WTC11 (cell line): ENCODE results near the gene PDE4B.

ENCODE experiments used
- CBFB ChIP-seq: sonication (generic); formaldehyde crosslinking; IDR thresholded peaks from 2 replicates; pipeline ENCODE4 v1.8.1; 2022; ENCODE audit warnings: mild to moderate bottlenecking, low read depth, missing genetic modification reagents
- ELF4 ChIP-seq: sonication (generic); formaldehyde crosslinking; IDR thresholded peaks from 2 replicates; pipeline ENCODE4 v1.8.1; 2022; ENCODE audit warnings: low read depth, mild to moderate bottlenecking, moderate library complexity, missing genetic modification reagents
- FOXJ3 ChIP-seq: sonication (generic); formaldehyde crosslinking; IDR thresholded peaks from 2 replicates; pipeline ENCODE4 v1.9.0; 2021; ENCODE audit warnings: missing genetic modification reagents, mild to moderate bottlenecking, borderline replicate concordance
- TF ChIP-seq, protein P1 (sequence below): fragments of 200-600 bp; IDR thresholded peaks from 2 replicates; pipeline ENCODE4 v1.8.0; 2022; ENCODE audit warnings: antibody characterized with exemption
- TF ChIP-seq, protein P2 (sequence below): sonication (generic); formaldehyde crosslinking; IDR thresholded peaks from 2 replicates; pipeline ENCODE4 v1.8.1; 2022; ENCODE audit warnings: low read depth, mild to moderate bottlenecking, moderate library complexity, missing genetic modification reagents, borderline replicate concordance
- TF ChIP-seq, protein P3 (sequence below): sonication (generic); formaldehyde crosslinking; IDR thresholded peaks from 2 replicates; pipeline ENCODE4 v1.8.0; 2022; ENCODE audit warnings: mild to moderate bottlenecking, missing genetic modification reagents

DNA sequence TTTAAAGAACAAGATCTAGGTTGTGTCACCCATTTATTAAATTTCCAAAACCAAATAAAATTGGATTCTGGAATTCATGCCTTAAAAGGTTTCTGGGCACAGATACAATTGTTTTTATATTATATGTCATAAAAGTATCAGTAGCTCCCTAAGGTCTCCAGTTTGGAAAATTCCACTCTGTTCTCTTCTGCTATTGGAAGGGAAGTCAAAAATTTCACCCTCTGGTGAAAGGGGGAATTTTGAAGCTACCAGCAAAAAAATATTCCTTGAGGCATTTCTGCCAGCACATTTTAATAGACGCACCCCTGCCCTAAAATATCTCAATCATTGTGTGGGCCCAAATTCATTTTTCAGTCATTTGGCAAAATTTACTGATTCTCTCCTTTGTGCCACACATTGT is 455.6 kb downstream of the PDE4B start:
- TF ChIP-seq, protein P1, sequence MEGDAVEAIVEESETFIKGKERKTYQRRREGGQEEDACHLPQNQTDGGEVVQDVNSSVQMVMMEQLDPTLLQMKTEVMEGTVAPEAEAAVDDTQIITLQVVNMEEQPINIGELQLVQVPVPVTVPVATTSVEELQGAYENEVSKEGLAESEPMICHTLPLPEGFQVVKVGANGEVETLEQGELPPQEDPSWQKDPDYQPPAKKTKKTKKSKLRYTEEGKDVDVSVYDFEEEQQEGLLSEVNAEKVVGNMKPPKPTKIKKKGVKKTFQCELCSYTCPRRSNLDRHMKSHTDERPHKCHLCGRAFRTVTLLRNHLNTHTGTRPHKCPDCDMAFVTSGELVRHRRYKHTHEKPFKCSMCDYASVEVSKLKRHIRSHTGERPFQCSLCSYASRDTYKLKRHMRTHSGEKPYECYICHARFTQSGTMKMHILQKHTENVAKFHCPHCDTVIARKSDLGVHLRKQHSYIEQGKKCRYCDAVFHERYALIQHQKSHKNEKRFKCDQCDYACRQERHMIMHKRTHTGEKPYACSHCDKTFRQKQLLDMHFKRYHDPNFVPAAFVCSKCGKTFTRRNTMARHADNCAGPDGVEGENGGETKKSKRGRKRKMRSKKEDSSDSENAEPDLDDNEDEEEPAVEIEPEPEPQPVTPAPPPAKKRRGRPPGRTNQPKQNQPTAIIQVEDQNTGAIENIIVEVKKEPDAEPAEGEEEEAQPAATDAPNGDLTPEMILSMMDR: no peak
- TF ChIP-seq FOXJ3 (CRISPR knock-in tag) (no peak), ELF4 (CRISPR knock-in tag) (no peak), CBFB (CRISPR knock-in tag) (no peak)
- TF ChIP-seq, protein P2, sequence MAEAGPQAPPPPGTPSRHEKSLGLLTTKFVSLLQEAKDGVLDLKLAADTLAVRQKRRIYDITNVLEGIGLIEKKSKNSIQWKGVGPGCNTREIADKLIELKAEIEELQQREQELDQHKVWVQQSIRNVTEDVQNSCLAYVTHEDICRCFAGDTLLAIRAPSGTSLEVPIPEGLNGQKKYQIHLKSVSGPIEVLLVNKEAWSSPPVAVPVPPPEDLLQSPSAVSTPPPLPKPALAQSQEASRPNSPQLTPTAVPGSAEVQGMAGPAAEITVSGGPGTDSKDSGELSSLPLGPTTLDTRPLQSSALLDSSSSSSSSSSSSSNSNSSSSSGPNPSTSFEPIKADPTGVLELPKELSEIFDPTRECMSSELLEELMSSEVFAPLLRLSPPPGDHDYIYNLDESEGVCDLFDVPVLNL (CRISPR knock-in tag): no peak
- TF ChIP-seq, protein P3, sequence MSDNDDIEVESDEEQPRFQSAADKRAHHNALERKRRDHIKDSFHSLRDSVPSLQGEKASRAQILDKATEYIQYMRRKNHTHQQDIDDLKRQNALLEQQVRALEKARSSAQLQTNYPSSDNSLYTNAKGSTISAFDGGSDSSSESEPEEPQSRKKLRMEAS: no peak
